Pulmonary artery endothelial cell (primary cell): ENCODE measurements around the gene LCORL. TPM values are rescaled to one million over a fixed set of nuclear protein-coding genes. Genes with fewer than 3 reads are reported as not detected.
"Not testable (repeated sequence)": the region's sequence is repeated elsewhere in the genome, so short reads cannot be mapped to it uniquely, and the experiment has no call there.

Source experiments
- DNase-seq: peaks from one replicate; pipeline ENCODE4 v3.0.0-alpha.2; 2011; ENCODE audit warnings: low read depth, low spot score
- total RNA-seq: library from RNA; depleted of rRNA; stranded (reverse); fragments of >200 nt; gene quantifications from 2 replicates; pipeline ENCODE4 v1.2.3, GENCODE V29; 2014

The LCORL gene
- total RNA-seq, 1 donor from 2014 or later = 9.3 TPM

DNA sequence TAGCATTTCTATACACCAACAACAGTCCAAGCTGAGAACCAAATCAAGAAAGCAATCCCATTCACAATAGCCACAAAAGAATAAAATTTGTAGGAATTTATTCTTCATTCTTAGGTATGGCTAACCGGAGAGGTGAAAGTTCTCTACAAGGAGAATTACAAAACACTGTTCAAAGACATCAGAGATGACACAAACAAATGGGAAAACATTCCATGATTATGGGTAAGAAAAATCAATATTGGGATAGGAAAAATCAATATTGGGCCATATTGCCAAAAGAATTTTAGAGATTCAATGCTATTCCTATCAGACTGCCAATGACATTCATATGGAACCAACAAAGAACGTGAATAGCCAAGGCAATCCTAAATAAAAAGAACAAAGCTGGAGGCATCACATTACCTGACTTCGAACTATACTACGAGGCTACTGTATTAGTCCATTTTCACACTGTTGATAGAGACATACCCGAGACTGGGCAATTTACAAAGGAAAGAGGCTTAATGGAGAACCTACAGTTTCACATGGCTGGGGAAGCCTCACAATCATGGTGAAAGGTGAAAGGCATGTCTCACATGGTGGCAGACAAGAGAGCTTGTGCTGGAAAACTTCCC lies 161.7 kb downstream of the LCORL start:
- no peak for DNase-seq

DNA sequence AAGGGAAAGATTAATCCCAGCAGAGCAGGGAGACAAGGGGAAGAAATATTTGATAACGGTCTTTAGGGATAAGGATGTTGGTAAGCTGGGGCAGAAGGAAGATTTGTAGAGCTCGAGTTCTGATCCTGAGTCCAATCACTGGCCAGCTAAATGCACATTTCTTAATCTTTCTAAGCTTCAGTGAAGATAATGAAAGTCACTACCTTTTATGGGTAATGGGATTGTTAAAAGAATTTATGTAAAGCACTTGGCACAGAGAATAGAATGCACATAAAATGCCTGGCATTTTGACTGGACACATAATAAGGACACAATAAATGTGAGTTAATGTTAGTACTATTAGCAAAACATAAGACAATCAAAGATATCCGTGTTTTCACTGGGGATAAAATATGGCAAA lies 167.5 kb downstream of the LCORL start:
- DNase-seq = no peak

DNA sequence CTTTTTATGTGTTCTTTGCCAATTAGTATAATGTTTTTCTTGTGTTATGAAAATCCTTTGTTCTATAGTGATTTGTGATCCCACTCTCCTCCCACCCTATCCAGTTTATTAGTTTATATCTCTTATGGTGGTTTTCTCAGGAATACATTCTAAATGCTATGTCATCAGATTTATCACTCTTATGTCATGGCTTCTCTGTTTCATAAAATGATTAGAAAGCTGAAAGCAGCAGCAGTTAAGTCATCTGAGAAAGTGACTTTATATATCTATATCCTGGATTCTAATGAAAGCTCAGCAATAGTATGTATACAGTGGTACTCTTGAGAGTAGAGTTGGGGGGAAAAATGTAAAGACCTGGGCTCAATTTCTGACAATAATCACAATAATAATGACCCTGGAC lies 169.6 kb downstream of the LCORL start:
- DNase-seq = no peak

DNA sequence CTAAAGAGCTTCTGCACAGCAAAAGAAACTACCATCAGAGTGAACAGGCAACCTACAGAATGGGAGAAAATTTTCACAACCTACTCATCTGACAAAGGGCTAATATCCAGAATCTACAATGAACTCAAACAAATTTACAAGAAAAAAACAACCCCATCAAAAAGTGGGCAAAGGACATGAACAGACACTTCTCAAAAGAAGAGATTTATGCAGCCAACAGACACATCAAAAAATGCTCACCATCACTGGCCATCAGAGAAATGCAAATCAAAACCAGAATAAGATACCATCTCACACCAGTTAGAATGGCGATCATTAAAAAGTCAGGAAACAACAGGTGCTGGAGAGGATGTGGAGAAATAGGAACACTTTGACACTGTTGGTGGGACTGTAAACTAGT lies 171.3 kb downstream of the LCORL start:
- not testable (repeated sequence) for DNase-seq

DNA sequence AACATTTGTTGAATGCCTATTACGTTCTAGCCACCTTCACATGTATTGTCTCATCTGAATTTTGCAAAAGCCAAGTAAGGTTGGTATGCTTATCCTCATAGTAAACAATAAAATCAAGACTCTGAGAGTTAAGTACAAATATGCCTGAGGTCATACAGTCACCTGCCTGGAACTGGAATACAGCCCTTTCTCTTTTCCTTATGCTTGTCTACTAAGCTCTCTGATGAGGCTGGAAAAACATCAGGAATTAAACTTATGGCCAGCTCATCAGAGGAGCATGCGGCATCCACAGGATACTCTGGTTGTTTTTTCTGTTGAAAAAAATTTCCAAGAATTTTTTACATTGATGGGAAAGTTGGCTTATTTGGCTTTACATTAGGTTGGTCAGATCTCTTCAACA lies 175.3 kb downstream of the LCORL start:
- DNase-seq = no peak

DNA sequence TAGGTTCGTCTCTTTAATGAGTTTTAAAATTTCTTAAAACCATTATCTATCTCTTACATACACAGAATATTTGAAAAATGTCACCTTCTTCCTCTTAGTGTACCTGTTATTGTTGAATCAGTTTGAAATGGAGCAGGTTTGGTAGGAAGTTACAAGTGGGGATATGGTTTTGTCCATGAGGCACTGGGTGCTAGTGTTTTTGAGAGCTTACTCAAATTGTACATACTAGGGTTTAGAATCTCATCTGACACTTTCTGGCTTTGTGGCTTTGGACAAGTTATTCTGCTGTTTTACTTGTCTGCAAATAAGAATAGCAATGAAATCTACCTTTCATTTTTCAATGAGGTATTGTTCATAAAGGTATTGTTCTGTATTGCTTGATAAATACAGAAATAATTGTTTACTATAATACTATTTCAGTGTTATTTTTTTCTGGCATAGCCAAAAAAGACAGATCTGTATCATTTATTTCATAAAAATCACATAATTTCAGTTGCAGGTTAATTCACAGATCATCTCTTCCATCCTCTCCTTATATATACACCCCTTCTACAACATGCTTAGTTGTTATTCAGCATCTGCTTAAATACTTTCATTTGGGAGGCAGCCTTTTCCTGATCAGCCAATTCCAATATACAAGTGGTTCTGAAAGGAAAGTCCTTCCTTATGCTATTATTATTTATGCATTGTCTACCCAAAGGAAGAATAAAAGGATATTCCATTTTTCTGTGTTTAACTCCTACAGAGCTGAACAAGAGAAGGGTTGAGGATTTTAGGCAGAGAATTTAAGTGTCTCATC lies 197.5 kb downstream of the LCORL start:
- no peak for DNase-seq

DNA sequence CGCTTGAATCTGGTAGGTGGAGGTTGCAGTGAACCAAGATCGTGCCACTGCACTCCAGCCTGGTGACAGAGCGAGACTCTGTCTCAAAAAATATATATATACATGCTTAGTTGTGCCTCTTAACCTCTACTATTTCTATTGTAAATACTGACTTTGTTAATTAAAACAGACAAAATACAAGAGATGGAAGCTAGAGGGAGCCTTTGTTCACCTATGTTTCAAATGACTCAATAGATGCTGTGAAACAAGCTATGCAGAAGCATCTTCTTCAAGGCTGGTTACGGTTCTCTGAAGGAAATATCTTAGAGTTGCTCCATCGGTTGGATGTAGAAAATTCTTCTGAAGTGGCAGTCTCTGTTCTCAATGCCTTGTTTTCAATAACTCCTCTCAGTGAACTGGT lies 204.5 kb downstream of the LCORL start:
- peak; percentile 22 for DNase-seq

DNA sequence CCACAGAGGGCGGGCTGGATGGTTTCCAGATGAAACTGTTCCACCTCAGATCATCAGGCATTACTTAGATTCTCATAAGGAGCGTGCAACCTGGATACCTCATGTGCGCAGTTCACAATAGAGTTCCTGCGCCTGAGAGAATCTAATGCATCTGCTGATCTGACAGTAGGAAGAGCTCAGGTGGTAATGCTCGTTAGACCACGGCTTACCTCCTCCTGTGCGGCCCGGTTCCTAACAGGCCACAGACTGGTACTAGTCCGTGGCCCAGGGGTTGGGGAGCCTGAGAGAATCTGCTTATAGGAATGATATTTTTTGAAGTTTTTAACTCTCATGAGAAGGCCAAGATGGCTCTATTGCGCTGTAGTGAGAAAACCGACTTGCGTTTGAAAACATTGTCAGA lies 205.4 kb downstream of the LCORL start:
- DNase-seq = no peak

DNA sequence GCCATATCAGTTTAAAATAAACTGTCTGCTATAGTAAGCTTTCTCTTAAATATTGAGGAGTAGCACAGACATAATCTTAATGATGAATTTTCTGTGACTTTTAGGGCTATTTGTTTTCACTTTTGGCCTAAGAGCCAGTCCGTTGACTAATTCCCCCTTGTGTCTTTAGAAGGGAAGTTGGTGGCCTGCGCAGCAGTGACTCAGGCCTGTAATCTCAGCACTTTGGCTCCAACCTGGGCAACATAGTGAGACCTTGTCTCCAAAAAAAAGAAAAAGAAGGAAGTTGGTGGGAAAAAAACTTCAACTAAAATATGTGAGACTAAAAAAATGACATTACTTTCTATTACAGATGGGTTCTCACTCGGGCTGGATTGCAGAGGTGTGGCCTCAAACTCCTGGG lies 207.4 kb downstream of the LCORL start:
- DNase-seq = peak; percentile 44

DNA sequence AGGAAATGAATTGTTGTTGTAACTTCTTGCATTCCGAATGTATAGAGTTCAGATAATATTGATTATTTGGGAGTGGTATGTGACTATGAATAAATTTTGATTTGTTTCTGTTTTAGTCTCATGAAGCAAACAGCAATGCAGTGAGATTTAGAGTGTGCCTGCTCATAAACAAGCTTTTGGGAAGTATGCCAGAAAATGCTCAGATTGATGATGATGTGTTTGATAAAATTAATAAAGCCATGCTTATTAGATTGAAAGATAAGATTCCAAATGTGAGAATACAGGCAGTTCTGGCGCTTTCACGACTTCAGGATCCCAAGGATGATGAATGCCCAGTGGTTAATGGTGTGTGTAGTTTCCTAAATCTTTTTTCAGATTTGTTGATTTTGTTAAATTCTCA lies 208.8 kb downstream of the LCORL start:
- no peak for DNase-seq

DNA sequence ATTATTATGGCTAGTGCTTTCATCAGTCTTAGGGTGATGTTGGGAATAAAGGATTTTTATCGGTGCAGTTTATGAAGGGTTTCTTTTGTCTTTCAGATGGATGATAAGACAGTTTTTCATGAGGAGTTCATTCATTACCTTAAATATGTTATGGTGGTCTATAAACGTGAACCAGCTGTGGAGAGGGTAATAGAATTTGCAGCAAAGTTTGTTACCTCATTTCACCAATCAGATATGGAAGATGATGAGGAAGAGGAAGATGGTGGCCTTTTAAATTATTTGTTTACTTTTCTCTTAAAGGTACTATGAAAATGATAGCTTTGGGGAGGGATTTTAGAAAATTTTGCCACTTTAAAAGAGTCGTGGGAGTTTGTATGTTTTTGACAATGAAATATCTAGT lies 209.4 kb downstream of the LCORL start:
- DNase-seq = no peak

DNA sequence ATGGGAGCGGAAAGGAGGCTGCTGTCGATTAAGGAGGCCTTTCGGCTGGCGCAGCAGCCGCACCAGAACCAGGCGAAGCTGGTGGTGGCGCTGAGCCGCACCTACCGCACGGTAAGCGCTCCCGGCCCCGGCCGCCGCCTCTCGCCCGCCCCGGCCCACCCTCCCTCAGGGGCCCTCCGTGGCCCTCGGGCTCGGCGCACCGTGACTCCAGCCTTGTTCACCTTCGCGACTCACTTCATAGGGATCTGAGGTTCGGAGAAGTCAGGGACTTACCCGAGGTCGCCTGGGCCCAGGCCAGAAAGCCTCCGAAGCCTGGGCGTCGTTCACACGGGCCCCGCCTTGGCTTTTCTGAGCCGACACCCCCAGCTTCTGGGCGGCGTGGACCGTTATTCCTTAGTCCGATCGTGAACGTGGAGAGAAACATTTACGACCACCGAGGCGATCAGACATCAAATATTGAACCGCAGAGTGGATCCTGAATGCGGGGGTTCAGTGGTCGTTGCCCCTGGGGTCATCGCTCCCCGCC lies 210.4 kb downstream of the LCORL start:
- no peak for DNase-seq

DNA sequence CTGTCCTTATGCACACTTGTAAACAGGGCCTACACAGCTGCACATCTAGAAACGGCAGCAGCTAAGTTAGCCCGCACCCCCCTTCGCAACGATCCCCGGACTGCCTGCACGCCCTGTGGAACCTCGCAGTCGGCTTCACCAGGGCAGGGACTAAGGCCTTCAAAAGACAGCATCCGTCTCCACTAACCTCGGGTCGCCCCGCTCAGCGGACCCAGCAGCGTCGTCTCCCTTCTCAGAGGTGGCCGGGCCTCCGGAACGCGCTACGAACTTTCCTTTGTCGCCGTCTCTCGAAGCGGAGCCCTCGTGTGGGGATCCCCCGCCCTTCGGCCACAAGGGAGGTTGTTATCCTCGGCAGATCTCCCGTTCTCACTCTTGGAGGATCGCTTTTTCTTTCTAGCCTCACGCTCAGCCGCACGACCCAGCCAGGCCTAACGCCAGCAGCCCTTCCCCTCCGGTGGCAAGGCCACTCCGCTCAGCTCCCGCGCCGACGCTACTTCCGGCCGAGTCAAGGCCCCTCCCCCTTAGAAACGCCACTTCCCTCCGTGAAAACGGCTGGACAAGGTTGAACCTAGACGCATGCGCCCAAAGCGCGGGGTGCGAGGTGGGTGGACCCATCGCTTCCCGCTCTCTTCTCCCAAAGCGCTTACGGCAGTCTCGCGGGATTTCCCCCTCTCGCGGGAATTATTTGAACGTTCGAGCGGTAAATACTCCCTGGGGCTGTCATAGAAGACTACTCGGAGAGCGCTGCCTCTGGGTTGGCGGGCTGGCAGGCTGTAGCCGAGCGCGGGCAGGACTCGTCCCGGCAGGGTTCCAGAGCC lies 211.1 kb downstream of the LCORL start, which contains the start of the genes DCAF16 and NCAPG:
DCAF16 (minus strand) TSS at position 498 of the 818 bp plus-strand sequence. CDS start 6,616 bp downstream, outside the sequence.
NCAPG (plus strand) TSS at position 720 of the 818 bp plus-strand sequence. CDS start 99 bp downstream, outside the sequence.
- peak; percentile 97 for DNase-seq

DNA sequence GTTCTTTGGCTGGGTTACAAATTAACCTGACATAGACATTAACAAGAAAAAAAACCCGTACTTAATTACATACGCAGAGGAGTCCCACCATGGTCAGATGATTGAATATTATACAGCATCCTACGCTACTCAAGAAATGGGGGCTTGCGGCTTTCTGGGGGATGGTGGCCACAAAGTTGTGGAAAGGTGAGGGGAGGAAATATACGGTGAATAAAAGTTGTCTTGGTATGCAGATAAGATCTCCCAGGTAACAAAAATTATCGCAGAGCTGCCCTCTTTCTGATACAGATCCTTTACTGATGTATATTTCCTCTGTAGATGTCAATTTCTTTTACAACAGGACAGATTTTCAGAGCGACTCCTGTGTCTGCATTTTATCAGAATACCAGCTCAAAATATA lies 211.9 kb downstream of the LCORL start:
- no peak for DNase-seq

DNA sequence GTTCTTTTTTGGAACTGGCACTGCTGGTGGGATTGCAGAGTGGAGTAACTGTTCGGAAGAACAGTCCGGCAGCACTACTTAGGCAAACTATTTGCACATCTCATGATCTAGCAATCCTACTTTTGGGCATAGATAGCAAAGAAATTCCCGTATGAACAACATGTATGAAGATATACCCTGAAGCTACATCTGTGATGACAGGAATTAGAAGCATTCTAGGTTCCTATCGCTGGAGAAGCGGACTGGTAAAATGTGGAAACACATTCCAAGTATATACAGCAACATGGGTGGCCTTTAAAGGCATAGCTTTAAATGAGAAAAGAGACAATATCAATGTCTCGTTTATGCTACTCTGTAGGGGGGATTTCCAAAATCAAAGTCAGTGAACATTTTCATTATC lies 214.1 kb downstream of the LCORL start:
- no peak for DNase-seq

DNA sequence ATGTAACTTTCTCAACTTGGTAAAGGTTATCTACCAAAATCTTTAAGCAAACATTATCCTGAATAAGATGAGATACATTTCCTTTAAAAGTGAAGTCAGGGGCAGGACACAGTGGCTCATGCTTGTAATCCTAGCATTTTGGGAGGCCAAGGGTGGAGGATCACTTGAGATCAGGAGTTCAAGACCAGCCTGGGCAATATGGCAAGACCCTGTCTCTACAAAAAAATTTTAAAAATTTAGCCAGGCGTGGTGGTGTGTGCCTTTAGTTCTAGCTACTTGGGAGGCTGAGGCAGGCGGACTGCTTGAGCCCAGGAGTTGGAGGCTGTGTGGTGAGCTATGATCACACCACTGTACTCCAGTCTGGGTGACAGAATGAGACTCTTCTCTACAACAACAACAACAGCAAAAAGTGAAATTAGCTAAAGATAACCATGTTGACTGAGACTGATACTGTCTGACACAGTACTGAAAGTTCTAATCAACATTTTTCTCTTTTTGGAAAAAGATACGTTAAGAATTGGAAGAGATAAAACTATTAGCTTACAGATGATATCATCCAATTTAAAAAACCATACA lies 215.9 kb downstream of the LCORL start:
- no peak for DNase-seq

DNA sequence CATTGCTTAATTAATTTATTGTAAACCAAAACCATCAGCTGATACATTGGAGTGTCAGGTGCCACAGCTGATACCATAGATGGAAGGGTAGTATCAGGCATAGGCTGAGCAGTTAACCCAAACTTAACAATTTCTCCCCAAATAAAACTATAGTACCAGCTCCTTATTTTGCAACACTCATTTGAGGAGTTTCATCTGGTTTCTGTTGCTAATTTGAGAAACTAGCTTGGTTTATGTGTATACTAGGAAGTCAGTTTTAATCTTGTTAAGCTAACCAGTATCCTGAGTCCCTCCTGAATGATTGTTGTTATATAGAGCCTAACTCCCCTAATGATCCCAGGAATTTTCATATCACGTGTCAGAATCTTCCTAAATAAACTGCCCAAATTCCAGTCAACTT lies 223.7 kb downstream of the LCORL start:
- no peak for DNase-seq

DNA sequence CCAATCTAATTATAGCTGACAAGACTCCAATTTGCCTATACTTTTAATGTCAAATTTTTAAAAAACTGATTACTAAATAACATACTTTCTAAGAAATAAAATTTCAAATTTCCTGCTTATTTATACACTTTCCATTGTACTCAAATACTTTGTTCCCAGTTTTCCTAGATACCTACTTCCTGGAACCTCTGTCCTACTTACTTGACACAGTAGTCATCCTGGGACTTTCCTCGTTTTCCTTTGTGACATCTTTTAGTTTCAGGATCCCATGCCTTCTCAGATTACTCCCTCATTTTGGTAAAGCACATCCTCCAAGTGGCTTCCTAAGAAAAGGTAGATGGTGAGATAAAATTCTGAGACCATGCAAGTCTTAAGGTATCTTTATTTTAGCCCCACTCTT lies 226.8 kb downstream of the LCORL start:
- DNase-seq = no peak
